Left ventricle myocardium inferior (tissue), 1 donor: ENCODE data around the gene HOXB13. TPM values are rescaled to one million over a fixed set of nuclear protein-coding genes. Genes with fewer than 3 reads are reported as not detected.

Experiments used
- DNase-seq: peaks from one replicate; pipeline ENCODE4 v3.0.0-alpha.2; 2020
- H3K27ac ChIP-seq: fragments of 200-600 bp; replicated peaks from 2 replicates; pipeline ENCODE4 v1.8.0; 2021
- H3K27me3 ChIP-seq: fragments of 200-600 bp; 2 replicates; pipeline ENCODE4 v1.8.0; 2021; ENCODE audit warnings: low read depth
- H3K36me3 ChIP-seq: fragments of 200-600 bp; 2 replicates; pipeline ENCODE4 v1.8.0; 2021
- H3K4me1 ChIP-seq: fragments of 200-600 bp; 2 replicates; pipeline ENCODE4 v1.8.0; 2021
- H3K4me3 ChIP-seq: fragments of 200-600 bp; 2 replicates; pipeline ENCODE4 v1.8.0; 2021; ENCODE audit warnings: mild to moderate bottlenecking, moderate library complexity
- H3K9me3 ChIP-seq: fragments of 200-600 bp; replicated peaks from 2 replicates; pipeline ENCODE4 v1.8.0; 2021
- intact Hi-C: fragments of 100-400 bp; cut with micrococcal nuclease; formaldehyde crosslinking; loops from one replicate; pipeline ENCODE4 v1.11.0; 2022
- total RNA-seq: library from RNA; stranded (reverse); fragmentation: NEBNext Ultra II Directional; extraction: Animal tissue kit (Norgen Biotek cat#: 25700); gene quantifications from one replicate; pipeline ENCODE4 v1.2.1, GENCODE V29; 2021
- TF ChIP-seq, protein P1 (sequence below): fragments of 200-600 bp; IDR thresholded peaks from 2 replicates; pipeline ENCODE4 v1.8.0; 2021; ENCODE audit warnings: antibody characterized with exemption, mild to moderate bottlenecking, borderline replicate concordance
- donor health status: DM: no; HTN: yes; CAD: no; lungs with severe emphysema.

HOXB13 gene
- total RNA-seq, 1 donor from 2014 or later = not detected

DNA sequence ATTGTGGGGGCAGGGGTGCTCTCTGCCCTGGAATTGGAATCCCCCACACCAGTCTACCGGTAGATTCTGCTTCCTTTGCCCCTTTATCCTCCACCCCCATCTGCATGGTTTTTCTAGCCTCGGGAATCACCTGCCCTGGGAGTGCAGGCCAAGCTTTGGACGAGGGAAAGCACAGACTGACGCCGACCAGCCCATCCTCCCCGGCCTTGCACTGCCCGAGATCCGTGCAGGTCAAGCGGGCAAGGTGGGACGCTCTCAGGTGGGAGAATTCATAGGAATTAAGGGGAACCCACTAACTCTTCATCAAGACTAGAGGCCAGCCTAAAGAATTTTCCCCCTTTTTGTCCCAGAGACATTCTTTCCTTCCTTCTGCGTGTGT, 9.9 kb upstream of the HOXB13 start:
- intact Hi-C loops = no loop called here
- DNase-seq = no peak
- no peak overlapping the region for H3K27ac ChIP-seq
- TF ChIP-seq, protein P1, sequence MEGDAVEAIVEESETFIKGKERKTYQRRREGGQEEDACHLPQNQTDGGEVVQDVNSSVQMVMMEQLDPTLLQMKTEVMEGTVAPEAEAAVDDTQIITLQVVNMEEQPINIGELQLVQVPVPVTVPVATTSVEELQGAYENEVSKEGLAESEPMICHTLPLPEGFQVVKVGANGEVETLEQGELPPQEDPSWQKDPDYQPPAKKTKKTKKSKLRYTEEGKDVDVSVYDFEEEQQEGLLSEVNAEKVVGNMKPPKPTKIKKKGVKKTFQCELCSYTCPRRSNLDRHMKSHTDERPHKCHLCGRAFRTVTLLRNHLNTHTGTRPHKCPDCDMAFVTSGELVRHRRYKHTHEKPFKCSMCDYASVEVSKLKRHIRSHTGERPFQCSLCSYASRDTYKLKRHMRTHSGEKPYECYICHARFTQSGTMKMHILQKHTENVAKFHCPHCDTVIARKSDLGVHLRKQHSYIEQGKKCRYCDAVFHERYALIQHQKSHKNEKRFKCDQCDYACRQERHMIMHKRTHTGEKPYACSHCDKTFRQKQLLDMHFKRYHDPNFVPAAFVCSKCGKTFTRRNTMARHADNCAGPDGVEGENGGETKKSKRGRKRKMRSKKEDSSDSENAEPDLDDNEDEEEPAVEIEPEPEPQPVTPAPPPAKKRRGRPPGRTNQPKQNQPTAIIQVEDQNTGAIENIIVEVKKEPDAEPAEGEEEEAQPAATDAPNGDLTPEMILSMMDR = no peak
- no peak overlapping the region for H3K4me3 ChIP-seq
- peaks cover 100% of the 10 kb centered on the region for H3K27me3 ChIP-seq
- no peaks in the 10 kb centered on the region for H3K36me3 ChIP-seq
- peaks cover 5% of the 10 kb centered on the region for H3K4me1 ChIP-seq
- no peaks in the 10 kb centered on the region for H3K9me3 ChIP-seq

DNA sequence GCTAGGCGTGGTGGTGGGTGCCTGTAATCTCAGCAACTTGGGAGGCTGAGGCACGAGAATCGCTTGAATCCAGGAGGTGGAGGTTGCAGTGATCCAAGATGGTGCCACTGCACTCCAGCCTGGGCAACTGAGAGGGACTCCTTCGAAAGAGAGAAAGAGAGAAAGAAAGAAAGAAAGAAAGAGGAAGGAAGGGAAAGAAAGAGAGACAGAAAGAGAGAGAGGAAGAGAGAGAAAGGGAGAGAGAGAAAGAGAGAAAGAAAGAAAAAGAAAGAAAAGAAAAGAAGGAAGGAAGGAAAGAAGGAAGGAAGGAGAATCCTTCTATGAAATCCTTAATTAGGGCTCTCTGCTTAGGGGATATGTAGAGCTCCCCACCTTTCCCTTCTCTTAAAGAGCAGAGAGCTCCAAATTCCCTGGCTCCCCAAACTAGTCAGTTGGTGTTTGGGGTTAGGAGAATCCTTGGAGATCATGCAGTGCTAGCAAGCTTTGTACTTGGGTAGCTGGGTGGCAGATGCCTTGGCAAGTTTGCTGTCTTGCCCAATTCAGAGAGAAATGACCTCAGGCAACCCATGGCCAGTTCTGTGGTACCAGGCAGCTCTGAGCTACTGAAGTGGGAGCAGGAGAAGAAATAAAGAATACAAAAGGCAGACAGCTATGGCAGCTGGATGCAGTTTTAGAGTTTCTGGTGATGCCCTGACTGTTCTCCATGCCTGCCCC, 8.9 kb upstream of the HOXB13 start:
- H3K27me3 ChIP-seq = peaks cover 100% of the 10 kb centered on the region
- peaks cover 13% of the 10 kb centered on the region for H3K4me1 ChIP-seq
- H3K4me3 ChIP-seq = no peak overlapping the region
- intact Hi-C loops = no loop called here
- H3K9me3 ChIP-seq = no peaks in the 10 kb centered on the region
- no peak overlapping the region for H3K27ac ChIP-seq
- no peak for DNase-seq
- H3K36me3 ChIP-seq = no peaks in the 10 kb centered on the region
- TF ChIP-seq, protein P1 = no peak

DNA sequence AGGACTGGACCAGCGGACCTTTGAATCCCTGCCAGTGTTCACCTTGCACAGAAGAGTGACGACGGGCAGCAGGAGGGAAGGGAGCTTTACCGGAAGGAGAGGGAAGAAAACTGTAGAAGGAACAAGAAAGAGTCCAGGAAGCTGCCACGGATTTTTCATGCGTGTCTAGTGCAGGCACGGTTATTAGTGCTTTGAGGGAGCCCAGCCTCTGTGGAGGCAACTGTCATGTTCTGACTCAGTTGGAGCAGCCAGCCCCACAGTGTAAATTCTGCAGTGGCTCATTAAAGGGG, 6.5 kb upstream of the HOXB13 start:
- Histone ChIP-seq H3K27ac (no peak overlapping the region), H3K4me3 (no peak overlapping the region), H3K9me3 (no peaks in the 10 kb centered on the region), H3K27me3 (peaks cover 100% of the 10 kb centered on the region), H3K36me3 (no peaks in the 10 kb centered on the region), H3K4me1 (peaks cover 13% of the 10 kb centered on the region)
- TF ChIP-seq, protein P1 = no peak
- no peak for DNase-seq
- intact Hi-C loops = no loop called here

DNA sequence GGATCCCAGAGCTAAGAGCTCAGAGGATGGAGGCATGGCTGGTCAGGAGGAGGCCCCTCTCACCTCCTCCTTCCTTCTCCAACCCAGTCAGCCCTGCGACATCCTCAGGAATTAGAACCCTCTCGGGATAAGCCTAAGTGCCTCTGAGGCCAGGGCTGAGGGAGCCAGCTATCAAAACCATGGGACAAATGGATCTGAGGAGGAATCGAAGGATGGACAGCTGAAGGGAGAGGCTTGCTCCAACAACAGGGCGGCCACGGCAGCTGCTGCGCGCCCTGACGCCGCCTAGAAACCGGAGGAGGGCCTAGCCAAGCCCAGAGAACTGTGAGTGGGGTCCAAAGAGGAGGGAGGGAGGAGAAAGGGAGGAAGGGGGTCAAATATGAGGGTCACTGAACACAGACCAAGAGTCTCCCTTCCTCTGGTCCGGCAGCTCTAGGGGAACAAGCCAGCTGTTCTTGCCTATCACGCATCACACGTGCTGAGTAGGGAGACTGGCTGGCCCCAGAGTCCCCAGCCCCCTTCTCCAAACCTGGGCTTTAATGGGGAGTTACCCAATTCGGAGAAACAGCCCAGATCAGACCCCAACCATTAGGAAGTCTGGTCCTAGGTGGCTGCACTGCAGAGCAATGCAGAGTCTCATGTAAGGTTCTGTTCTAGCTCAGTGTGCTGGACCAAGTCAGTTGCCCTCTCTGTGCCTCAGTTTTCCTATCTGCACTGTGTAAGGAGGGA, 5.9 kb upstream of the HOXB13 start:
- H3K27ac ChIP-seq = no peak overlapping the region
- TF ChIP-seq, protein P1 = no peak
- intact Hi-C loops = no loop called here
- peaks cover 13% of the 10 kb centered on the region for H3K4me1 ChIP-seq
- peaks cover 100% of the 10 kb centered on the region for H3K27me3 ChIP-seq
- H3K4me3 ChIP-seq = no peak overlapping the region
- H3K36me3 ChIP-seq = no peaks in the 10 kb centered on the region
- no peaks in the 10 kb centered on the region for H3K9me3 ChIP-seq
- no peak for DNase-seq

DNA sequence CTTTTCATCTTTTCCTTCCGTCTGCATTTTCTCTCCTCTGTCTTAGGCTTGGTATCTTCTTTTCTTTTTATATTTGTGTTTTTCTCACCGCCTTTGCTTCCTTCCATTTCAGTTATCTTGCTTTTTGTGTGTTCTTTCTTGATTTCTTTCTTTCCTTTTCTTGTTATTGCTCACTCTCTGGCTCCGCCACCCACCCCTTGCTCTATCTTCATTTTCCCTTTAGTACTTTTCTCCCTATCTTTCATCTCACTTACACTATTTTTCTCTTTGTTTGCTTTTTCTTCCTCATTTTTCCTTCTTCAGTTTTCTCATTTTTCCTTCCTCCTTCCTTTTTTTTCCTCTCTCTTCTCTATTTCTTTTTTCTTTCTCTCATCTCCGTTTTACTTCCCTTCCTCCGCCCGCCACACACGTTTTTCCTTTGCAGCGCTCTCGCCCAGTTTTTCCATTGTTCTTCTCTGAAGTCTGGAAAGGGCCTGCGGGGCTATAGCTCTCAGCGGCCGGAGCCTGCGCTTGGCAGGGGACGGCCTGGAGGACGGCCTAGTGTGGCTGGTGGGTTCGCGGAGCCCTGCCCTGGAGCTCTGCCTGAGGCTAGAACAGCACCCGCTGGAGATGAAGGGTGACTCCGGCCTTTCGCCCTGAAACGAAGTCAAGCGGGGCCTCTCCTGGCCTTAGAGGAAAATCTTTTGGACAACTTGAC, 5.2 kb upstream of the HOXB13 start:
- Histone ChIP-seq H3K9me3 (no peaks in the 10 kb centered on the region), H3K27ac (no peak overlapping the region), H3K4me3 (no peak overlapping the region), H3K27me3 (peaks cover 100% of the 10 kb centered on the region), H3K4me1 (peaks cover 19% of the 10 kb centered on the region), H3K36me3 (no peaks in the 10 kb centered on the region)
- intact Hi-C loops = no loop called here
- TF ChIP-seq, protein P1 = no peak
- DNase-seq = no peak
